GM19452 (cell line): Measurements from ENCODE around the gene TMEM231.
"Not testable (repeated sequence)": the region's sequence is repeated elsewhere in the genome, so short reads cannot be mapped to it uniquely, and the experiment has no call there.

Experiments
- ATAC-seq: cut with Tn5 transposase; IDR thresholded peaks from one replicate; pipeline ENCODE4 v1.9.1; 2021; ENCODE audit not compliant: unreplicated experiment

The TMEM231 gene, protein sequence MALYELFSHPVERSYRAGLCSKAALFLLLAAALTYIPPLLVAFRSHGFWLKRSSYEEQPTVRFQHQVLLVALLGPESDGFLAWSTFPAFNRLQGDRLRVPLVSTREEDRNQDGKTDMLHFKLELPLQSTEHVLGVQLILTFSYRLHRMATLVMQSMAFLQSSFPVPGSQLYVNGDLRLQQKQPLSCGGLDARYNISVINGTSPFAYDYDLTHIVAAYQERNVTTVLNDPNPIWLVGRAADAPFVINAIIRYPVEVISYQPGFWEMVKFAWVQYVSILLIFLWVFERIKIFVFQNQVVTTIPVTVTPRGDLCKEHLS

DNA sequence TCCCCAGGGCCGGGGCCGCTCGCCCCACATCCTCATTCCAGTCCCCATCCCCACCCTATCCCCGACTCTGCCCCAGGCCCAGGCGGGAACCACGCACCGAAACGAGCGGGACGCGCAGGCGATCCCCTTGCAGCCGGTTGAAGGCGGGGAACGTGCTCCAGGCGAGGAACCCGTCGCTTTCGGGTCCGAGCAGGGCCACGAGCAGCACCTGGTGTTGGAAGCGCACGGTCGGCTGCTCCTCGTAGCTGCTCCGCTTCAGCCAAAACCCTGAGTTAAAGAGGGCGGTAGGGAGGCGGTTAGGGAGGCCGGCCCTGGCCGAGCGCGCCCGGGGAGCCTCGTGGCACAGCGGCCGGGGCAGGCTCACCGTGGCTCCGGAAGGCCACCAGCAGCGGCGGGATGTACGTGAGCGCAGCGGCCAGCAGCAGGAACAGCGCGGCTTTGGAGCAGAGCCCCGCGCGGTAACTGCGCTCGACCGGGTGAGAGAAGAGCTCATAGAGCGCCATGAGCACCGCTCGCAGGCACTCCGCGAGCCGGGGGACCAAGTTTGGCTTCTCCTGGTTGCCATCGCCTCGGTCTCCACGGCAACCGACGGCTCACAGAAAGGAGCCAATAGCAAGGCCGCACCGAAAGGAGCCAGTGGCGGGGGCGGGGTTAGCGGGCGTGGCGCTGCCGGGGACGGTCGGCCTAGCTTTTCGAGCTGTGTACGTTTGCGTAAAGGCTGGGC, at the start of gene TMEM231:
TSS of gene TMEM231 (minus strand) at position 546 of the 724 bp plus-strand sequence. CDS start at position 503, 43 bp downstream.
- ATAC-seq = peak; percentile 98

DNA sequence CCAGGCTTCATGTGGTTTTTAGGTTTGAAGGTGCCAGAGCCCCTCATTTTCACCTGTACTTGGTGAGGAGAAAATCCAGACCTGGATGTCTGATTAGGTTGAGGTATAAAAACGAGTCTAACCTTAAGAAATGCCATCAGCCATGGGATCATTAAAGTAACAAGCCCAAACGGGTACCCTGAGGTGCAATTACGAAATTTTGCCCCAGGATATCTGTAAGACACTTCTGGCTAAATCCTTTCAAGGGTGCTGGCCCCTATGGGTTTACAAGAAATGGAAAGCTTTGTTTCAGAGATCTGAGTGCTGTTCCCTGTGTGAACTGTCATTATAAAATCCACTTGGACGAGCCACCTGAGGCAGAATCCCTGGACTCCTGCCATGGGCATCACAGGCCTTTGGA, 47.2 kb upstream of the TMEM231 start:
- no peak for ATAC-seq

DNA sequence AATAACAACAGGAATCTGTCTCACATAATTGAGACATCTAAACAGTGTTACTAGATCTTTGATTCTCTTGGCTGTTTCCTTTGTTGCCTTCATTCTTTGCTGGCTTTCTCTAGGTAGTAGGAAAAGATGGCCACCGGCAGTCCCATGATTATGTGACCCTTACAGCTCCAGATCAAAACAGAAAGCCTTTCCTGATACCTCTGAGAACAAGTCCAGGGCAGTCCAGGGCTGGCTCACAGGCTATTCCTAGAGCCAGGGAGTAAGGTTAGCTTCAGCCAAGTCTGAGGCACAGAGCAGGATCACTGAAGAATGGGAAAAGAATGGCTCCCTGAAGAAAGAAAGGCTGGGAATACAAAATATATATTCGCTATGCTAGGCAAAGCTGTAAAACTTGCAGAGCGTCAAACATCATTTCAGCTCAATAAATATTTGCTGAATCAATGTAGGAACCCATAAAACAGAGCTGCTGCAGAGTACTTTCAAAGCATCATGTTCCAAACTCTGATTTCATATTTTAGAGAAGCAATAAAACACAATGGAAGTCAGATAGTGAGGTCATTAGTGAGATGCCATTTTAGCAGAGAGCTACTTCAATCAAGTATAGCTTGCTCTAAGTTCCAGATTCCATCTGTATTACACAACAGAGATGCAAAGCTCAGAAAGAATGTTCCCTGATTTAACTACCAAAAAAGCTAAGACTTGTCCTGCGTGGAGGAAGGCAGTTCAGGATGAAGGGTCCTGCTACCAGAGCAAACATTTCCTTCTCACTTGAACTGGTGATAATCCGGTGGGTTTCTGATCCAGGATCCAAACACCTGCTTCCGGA, 43.6 kb upstream of the TMEM231 start:
- ATAC-seq = no peak

DNA sequence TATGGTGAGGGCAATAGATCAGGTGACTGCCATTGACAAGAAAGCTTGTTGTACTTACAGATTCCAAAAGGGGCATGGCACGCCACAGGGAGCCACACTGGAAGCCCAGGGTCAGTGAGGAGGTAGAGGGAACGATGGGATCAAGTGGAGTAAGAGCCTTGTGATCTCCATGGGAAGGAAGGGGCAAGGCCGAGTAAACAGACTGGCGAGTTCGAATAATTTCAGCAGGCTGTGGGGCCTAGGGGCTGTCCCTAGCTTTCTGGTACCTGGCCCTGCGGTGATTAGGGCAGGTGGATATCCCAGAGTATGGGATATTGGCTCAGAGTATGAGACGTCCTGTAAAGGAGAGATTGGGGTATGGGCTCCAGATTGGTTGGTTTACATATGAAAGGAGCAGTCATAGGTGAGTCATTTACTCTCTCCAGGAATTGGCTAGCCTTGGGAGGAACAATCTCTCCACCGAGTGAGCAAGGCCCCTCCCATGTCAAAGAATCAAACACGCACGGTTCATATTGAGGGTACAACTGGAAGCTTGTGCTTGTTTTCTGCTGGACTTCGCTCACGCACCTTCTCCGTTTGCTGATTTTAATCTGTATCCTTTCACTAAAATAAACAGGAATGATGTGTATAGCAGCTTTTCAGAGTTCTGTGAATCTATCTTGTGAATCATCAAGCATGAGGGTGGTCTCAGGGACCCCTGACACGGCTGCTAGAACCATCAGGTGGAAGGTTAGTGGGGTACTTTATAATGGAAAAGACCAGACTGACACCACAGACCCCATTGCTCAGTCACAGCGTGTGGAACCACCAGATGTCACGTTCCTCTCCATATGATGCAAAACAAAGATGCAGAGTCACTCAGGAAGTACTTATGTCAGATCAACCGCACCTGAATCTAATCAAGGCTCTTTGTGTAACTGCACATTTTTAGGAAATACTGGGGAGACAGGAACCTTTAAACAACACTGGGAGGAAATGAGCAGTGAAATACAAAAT, 38.1 kb upstream of the TMEM231 start:
- no peak for ATAC-seq

DNA sequence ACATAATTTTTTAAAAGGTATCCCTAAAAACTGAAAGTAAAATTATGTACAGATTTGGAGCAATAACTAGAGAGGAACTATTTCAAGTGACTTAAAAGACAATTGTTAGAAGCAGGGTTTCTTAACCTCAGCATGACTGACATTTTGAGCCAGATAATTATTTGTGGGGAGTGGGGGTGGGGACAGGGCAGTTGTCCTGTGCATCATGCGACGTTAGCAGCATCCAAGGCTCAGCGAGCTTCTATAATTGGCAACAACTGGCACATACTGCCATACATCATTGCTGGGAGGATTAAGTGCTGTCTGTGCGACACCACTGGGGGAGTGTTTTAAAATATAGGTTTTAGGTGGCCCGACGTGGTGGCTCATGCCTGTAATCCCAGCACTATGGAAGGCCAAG, 37.3 kb upstream of the TMEM231 start:
- ATAC-seq = no peak

DNA sequence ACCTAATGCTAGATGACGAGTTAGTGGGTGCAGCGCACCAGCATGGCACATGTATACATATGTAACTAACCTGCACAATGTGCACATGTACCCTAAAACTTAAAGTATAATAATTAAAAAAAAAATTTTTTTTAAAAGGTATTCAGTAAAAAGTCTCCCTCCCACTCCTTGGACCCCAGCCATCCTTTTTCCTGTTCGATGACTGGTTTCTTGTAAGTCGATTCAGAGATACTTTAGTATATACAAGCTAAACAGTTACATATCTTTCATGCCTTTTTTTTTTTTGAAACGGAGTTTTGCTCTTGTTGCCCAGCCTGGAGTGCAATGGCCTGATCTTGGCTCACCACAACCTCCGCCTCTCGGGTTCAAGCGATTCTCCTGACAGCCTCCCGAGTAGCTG, 35.9 kb upstream of the TMEM231 start:
- ATAC-seq = not testable (repeated sequence)

DNA sequence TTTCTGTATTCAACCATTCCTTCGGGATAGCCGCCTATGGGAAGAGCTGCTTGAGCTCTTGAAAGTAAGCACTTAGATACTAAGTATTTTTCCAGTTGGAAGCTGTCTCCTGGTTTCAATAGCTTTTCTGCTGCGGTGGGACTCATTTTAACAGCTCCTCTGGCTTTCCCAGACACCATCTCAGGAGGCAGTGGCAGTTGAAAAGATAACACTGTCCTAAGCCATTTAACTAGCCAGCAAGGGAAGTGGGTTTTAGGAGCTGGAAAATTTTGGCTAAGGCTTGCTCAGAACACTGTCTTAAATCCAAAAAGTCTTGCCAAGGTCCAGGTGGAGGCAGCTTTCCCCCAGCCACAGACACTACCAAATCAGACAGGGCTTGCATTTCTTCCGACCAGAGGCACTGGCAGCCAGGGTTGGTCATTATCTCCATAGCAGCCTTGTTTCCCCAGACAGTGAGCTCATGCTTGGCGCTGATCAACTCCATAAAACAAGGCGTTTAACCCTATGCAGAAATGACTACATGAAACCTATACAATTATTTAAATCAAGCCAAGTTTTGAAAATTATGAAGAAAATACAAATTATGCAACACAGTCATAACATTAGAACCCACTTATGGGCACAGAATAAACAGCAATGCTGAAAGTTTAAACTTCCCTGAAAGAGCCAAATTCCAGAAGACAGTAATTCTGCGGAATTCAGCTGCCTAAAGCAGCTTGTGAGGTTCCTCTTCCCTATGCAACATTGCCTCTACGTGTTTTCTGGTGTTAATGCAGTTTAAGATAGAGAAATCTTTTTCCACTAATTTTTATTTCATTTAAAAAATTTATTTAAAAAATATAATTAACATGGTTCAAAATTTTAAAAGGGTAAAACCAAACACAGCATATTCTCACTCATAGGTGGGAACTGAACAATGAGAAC, 35.1 kb upstream of the TMEM231 start:
- ATAC-seq = no peak

DNA sequence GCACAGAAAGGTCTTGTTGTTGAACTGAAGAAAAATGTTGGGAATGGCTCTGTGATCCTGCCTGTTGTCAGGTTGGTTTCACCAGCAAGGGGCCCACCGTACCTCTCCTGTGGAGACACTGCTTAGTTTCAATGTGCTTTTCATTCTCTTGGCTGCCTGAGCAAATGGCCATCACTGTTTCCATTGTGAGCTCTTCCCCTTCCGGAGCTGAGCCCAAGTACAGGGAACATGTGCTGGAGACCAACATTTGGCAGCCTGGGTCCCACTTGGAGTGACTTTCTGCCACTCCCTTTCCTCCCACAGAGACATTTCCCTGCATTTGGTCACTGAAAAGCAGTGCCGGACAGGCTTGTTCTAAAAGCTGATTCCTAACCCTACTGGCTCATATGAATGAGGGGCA, 33.3 kb upstream of the TMEM231 start:
- ATAC-seq = no peak

DNA sequence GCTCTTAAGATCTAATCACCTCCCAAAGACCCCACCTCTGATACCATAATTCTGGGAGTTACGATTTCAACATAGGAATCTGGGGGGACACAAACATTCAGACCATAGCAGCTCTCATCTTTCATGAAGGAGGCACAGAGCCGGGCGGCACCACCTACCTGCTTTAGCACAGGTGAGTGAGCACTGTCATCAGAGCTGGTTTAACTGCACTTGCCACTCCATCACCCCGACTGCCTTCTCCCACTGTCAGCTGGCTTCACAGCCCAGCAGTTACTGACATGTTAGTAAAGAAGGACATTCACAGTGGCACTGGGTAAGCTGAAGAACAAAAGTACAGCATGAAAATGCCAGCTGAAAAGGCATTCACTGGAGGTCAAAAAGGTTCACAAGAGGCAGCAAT, 32.7 kb upstream of the TMEM231 start:
- no peak for ATAC-seq

DNA sequence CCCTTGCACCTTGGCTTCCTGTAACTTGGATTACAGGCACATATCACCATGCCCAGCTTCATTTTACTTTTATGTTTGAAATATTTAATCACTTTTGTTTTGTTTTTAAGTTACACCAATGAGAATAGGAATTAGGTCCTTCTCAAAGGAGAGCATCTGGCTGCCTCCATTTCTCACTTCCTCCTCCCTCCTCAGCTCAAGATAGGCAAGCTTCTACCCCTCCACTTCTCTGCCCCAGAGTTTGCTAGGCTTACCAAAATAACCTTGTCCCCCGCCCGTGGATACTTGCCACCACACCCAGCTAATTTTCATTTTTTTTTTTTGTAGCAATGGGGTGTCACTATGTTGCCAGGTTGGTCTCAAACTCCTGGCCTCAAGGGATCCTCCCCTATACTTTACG, 28.1 kb upstream of the TMEM231 start:
- ATAC-seq = no peak

DNA sequence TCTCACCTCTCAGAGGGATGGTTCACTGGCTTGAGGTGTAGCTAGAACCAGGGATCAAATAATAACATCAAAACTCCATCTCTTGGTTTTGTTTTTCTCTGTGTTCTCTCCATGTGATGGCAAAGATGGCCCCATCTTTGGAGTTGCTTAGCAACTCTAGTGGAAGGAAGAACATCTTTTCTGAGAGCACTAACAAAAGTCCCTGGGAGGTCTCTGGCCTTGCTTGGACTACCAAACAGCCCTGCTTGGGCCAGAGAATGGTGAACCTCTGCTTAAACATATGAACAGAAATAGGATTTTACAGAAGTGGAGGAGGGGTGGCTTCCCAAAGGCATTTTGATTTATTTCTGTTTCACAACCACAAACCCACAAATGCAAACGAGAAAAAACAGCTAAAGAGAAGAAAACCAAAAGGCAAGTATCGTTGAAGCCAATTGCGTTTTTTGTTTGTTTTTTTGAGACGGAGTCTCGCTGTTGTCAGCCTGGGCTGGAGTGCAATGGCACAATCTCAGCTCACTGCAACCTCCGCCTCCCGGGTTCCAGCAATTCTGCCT, 23.3 kb upstream of the TMEM231 start:
- ATAC-seq = no peak

DNA sequence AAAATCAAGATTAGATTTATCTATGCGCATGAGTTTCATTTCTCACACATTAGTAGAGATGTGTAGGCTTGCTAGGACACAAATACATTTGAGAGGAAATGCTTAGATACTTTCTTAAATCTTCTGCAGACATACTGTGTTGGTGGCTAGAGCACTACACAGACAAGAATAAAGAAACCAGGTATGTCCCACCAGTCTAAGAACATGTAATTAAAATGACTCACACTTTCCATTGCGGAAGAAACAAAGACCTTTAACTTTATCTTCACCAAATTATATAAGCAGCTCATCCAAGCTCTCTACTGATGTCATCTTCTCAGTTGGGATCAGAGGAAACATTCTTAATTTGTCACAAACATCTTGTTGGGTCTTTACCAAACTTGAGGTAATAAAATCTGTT, 22.7 kb upstream of the TMEM231 start:
- ATAC-seq = no peak

DNA sequence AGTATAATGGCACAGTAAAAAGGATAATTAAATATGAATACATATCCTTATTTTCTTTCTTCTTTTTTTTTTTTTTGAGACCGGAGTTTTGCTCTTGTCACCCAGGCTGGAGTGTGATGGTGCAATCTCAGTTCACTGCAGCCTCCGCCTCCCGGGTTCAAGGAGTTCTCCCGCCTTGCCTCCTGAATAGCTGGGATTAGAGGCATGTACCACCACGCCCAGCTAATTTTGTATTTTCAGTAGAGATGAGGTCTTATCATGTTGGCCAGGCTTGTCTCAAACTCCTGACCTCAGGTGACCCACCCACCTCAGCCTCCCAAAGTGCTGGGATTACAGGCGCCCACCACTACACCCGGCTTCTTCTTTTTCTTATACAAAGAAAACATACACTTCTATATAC, 22.2 kb upstream of the TMEM231 start:
- no peak for ATAC-seq

DNA sequence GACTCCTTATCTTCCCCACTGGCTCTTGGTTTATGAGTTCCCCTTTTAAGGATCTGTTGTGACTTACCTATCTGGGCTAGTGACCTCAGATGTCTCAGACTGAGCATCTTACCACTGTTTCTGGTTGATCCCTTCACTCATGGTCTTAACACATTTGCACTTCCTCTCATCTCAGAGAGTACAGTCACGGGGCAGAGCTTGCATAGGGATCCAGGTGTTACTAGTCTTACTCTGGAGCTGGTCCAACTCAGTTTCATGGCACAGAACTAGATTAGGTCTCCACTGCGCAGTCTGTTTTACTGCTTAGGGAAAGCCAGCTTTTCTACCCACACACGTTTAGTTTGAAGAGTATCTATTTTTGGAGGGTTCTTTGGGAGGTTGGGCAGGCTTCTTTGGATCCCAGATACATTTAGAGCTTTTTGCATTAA, 20.3 kb upstream of the TMEM231 start:
- ATAC-seq = no peak

DNA sequence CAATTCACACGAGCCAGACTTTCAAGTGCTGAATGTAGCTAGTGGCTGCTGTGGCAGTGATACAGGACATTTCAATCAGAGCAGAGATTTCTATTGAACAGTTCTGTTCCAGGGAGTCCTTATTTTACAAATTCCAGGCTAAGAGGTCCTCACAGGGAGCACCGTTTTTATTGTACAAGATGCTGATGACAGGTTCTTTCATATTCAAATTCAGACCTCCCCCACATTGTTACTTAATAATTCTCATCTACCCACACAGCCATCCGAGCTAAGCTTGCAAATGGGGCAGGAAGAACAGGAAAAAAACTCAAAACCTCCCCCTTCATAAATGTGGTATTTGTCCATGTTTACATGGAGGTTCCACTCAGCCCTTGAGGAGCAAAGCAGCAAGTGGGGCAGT, 19.9 kb upstream of the TMEM231 start:
- no peak for ATAC-seq

DNA sequence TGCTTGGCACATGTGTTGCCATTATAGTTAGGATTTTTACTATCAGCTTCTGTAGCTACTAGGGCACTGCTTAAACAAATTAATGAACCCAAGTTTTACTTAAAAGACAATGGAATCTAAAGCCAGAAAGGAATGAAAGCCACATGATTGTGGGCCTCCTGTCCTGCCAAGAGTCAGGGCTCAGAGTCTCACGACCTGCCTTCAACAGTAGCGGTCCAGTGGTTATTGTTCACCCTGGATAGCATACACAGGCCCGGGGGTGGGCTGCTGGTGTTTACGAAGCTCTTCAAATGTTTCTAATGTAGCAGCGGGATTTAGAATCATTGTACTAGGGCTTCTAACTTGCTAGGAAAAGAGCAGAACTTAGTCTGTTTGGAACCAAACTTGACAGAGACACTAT, 17.9 kb upstream of the TMEM231 start:
- no peak for ATAC-seq

DNA sequence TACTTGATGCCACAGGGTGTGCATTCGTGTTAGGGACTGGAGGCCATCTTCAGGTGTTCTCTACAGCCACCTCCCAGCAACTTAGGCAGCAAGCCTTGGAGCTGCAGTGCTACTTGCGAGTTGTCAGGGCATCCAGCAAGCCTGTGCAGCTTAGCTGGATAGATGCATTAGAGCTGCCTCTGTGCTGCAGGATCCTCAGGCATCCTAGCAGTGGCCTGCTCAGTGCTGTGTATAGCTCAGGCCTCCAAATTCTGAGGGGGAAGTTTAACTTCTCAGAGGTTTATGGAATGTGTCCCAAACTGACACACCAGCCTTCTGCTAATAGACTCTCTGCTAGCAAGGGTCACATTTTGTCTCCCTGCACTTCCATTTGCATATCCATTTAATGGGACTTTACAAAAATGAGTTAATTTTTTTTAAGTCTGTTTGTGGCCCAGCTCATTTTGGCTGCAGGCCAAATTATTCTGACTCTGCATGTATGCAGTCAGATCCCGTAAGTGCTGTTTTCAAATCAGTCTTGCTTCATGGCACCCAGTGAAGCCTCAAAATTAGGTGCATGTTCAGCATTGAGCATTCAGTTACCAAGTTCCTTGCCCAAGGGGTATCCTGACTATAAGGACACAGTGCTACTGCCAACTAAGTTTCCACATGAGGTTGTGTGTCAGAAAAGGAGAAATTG, 17.0 kb upstream of the TMEM231 start:
- ATAC-seq = no peak

DNA sequence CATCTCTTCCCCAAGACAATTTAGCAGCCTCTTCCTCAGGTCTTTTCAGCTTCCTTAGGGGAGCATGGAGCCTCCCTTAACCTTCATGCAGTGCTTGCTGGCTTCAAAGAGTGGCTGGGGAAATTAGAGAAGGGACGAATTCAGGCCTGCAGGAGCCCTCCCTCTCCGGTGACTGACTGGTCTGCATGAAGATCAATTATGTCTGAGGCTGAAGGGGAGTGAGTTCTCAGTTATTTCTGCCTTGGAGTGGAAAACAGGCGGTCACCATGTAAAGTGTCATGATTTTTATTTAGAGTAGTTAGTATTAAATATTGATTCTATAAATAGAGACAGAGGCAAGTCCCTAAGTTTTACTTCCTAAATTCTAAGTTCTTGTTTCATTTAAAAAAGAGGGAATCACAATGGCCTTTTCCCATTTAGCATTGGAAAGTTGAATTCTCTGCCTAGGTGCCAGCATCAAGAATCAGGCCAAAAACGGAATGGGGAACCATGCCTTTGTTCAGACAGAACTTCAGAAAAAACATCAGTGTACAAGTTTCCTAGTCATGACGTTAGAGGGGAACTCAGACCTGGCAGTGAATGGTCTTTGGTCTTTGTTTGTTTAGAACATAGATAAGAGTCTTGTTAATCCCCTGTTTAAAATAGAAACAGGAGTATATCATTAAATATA, 14.5 kb upstream of the TMEM231 start:
- no peak for ATAC-seq
